HG03571 (cell line): ENCODE measurements around the gene RAP1A.
"Not testable (repeated sequence)": the region's sequence is repeated elsewhere in the genome, so short reads cannot be mapped to it uniquely, and the experiment has no call there.

Experiments used
- ATAC-seq: cut with Tn5 transposase; IDR thresholded peaks from one replicate; pipeline ENCODE4 v1.9.1; 2021; ENCODE audit not compliant: unreplicated experiment

RAP1A gene

GRCh38 chr1:111597426-111597825 lies 22.2 kb upstream of the RAP1A start:
- no peak for ATAC-seq

- ATAC-seq, result no peak
These were observed 21.0 kb upstream of the RAP1A start for GRCh38 chr1:111598544-111598943.

- ATAC-seq, result no peak
These were observed 19.6 kb upstream of the RAP1A start for GRCh38 chr1:111599781-111600693.

GRCh38 chr1:111600886-111601386 lies 18.7 kb upstream of the RAP1A start:
- ATAC-seq, result peak; percentile 48

- no peak for ATAC-seq
These were observed 17.3 kb upstream of the RAP1A start for GRCh38 chr1:111602302-111602701.

- ATAC-seq, result no peak
These were observed 16.6 kb upstream of the RAP1A start for GRCh38 chr1:111602974-111603373.

- no peak for ATAC-seq
These were observed 15.6 kb upstream of the RAP1A start for GRCh38 chr1:111603979-111604378.

- no peak for ATAC-seq
These were observed 14.7 kb upstream of the RAP1A start for GRCh38 chr1:111604931-111605330.

- no peak for ATAC-seq
These were observed 14.0 kb upstream of the RAP1A start for GRCh38 chr1:111605576-111605975.

- ATAC-seq, result not testable (repeated sequence)
These were observed 13.0 kb upstream of the RAP1A start for GRCh38 chr1:111606457-111607215.

GRCh38 chr1:111608528-111608927 lies 11.1 kb upstream of the RAP1A start:
- not testable (repeated sequence) for ATAC-seq

GRCh38 chr1:111611986-111612385 lies 7.6 kb upstream of the RAP1A start:
- no peak for ATAC-seq

- ATAC-seq, result peak; percentile 63
These were observed 3.5 kb upstream of the RAP1A start for GRCh38 chr1:111615870-111616715.

- no peak for ATAC-seq
These were observed 1.5 kb upstream of the RAP1A start for GRCh38 chr1:111618081-111618480.

GRCh38 chr1:111618961-111619634 lies 491 bp upstream of the RAP1A start:
- ATAC-seq, result no peak

GRCh38 chr1:111620441-111620971 lies 917 bp downstream of the RAP1A start:
- ATAC-seq, result no peak

GRCh38 chr1:111621050-111621449 lies 1.5 kb downstream of the RAP1A start:
- no peak for ATAC-seq

- ATAC-seq, result no peak
These were observed 2.6 kb downstream of the RAP1A start for GRCh38 chr1:111622166-111622565.

- ATAC-seq, result no peak
These were observed 4.8 kb downstream of the RAP1A start for GRCh38 chr1:111624382-111624781.

- no peak for ATAC-seq
These were observed 5.7 kb downstream of the RAP1A start for GRCh38 chr1:111625276-111625675.
